ENCODE measurements around the gene GID8. TPM values are rescaled to one million over a fixed set of nuclear protein-coding genes. Genes with fewer than 3 reads are reported as not detected.

The GID8 gene
- total and polyA plus RNA-seq, 9 of the 15 experiments (the other 6 are each of a cell fraction or from before 2014, with no cell fraction given) = 7.5 to 31.6 (median 22.2) TPM

- TF ChIP-seq JUN (IDR thresholded peaks at IDR 0.05; ENCODE audit: borderline replicate concordance, low read depth, low read length) = no peak
- no peak for TF ChIP-seq JUN (CRISPR knock-in tag; IDR thresholded peaks at IDR 0.05; ENCODE audit: borderline replicate concordance)
- TF ChIP-seq PBX2 (CRISPR knock-in tag; IDR thresholded peaks at IDR 0.05; ENCODE audit: low read depth) = peak; percentile 62
- TF ChIP-seq PBX2 (tag; conservative IDR thresholded peaks at IDR 0.05; ENCODE audit: low read depth) = peak; percentile 86
- no peak for TF ChIP-seq NCOA2 (IDR thresholded peaks at IDR 0.05; ENCODE audit: partially characterized antibody in 2 of 2)
- 0 out of 4 replicates have a peak, but pooled peaks of 1 of the 2 experiments have one; percentile 55 for TF ChIP-seq FOXA3 (CRISPR knock-in tag; conservative IDR thresholded peaks at IDR 0.05 in 1 of 2, IDR thresholded peaks at IDR 0.05 in 1 of 2)
- no peak for TF ChIP-seq BRD4 (IDR thresholded peaks at IDR 0.05)
Observed at GRCh38 chr20:62924442-62925075, 13.4 kb upstream of the GID8 start (continued).

GRCh38 chr20:62925076-62925419 is 12.9 kb upstream of the GID8 start:
- in situ Hi-C loops (cut with MboI) = no loop called here
- TF ChIP-seq GABPB1 (CRISPR knock-in tag; IDR thresholded peaks at IDR 0.05) = no peak
- no peak for TF ChIP-seq AFF1 (IDR thresholded peaks at IDR 0.05; ENCODE audit: low read depth in 1 of 2, partially characterized antibody in 2 of 2)
- no peak for TF ChIP-seq HMGN3 (IDR thresholded peaks at IDR 0.05; ENCODE audit: borderline replicate concordance, extremely low read depth, insufficient read length, low read depth, low read length)
- no peak for TF ChIP-seq FOXO4 (CRISPR knock-in tag; IDR thresholded peaks at IDR 0.05)

More at GRCh38 chr20:62925076-62925419, 12.9 kb upstream of the GID8 start:
- Histone ChIP-seq H3K4me2 (ENCODE audit: insufficient read depth, low read length) (peak overlapping the region; percentile 97), H4K20me1 (replicated peaks; ENCODE audit: control insufficient read depth, insufficient read depth, low read length) (peaks cover 77% of the 10 kb centered on the region), H3K27ac (ENCODE audit: extremely low read depth, low read depth, low read length) (peak overlapping the region; percentile 88), H3K36me3 (ENCODE audit: control insufficient read depth, insufficient read depth, low read length) (peaks cover 32% of the 10 kb centered on the region; the same call in 2 of the 3 replicates), H3K27me3 (ENCODE audit: control insufficient read depth in 2 of 2, insufficient read depth in 2 of 2, low read length in 2 of 2) (no peaks in the 10 kb centered on the region), H3K9me1 (ENCODE audit: control insufficient read depth, insufficient read depth, low read length) (peaks cover 7% of the 10 kb centered on the region), H2AFZ (ENCODE audit: low read depth, low read length) (0 out of 2 replicates have a peak overlapping the region, but pooled peaks have one; percentile 49), H3K9ac (ENCODE audit: insufficient read depth in 1 of 2, low read depth in 2 of 2, low read length in 2 of 2) (peak overlapping the region; percentile 90 to 95), H3K79me2 (ENCODE audit: control insufficient read depth, insufficient read depth, low read length) (peaks cover 99% of the 10 kb centered on the region), H3K9me3 (replicated peaks; ENCODE audit: control insufficient read depth, insufficient read depth, low read depth, low read length) (no peaks in the 10 kb centered on the region), H3K4me3 (peak overlapping the region; percentile 70), H3K4me1 (replicated peaks in 1 of 2; ENCODE audit: control insufficient read depth in 2 of 2, insufficient read depth in 2 of 2, low read length in 2 of 2) (peaks cover 41 to 52% of the 10 kb centered on the region in 2 experiments; a peak in 4 of 5 replicates)
- FAIRE-seq (no peak), DNase-seq (ENCODE audit: extremely low read depth in 1 of 4, low spot score in 3 of 4) (no peak), ATAC-seq (peak; percentile 1; the same call in 2 of the 3 replicates)
- ChIA-PET POLR2A (interaction anchor here (0.7 to 5.1 kb wide), 5 partner anchors 11 to 319 kb away, joined by 3 to 64 read pairs (median 4); partner anchors contain the start of gene GID8), CTCF (ENCODE audit: low intra/inter-chr PET ratio) (no interaction called here)
- intact Hi-C loops (cut with micrococcal nuclease) = no loop called here
- no TSS peak for BruUV-seq (replicated peaks)
- 0% methylated on average over 4 of the region's 4 CpGs for WGBS (ENCODE audit: insufficient coverage, low coverage, missing lambda C conversion rate)
